Left lung (tissue), 10 donors: ENCODE measurements around the gene CELSR3. TPM values are rescaled to one million over a fixed set of nuclear protein-coding genes. Genes with fewer than 3 reads are reported as not detected.

ENCODE experiments used
- ATAC-seq: fragments of 200-7000 bp; cut with Tn5 transposase; one replicate; pipeline ENCODE4 v1.9.1; 2020; ENCODE audit warnings: moderate library complexity
- DNase-seq, 4 donors: peaks; one replicate each; pipeline ENCODE4 v3.0.0-alpha.2; 2013 to 2020
- H3K27ac ChIP-seq, 2 donors: fragments of 200-600 bp; sonication (generic) in 1 of 2; one replicate each; pipeline versions ENCODE4 v1.5.0 to v1.8.0; 2020 to 2021
- H3K27me3 ChIP-seq, 2 donors: fragments of 200-600 bp; sonication (generic) in 1 of 2; one replicate each; pipeline versions ENCODE4 v1.5.0 to v1.8.0; 2020 to 2021
- H3K36me3 ChIP-seq, 2 donors: fragments of 200-600 bp; sonication (generic) in 1 of 2; one replicate each; pipeline versions ENCODE4 v1.5.0 to v1.8.0; 2020 to 2021
- H3K4me1 ChIP-seq, 2 donors: fragments of 200-600 bp; one replicate each; pipeline ENCODE4 v1.8.0; 2021
- H3K4me3 ChIP-seq, 2 donors: fragments of 200-600 bp; sonication (generic) in 1 of 2; one replicate each; pipeline versions ENCODE4 v1.5.0 to v1.8.0; 2020 to 2021; ENCODE audit warnings: mild to moderate bottlenecking in 1 of 2
- H3K9me3 ChIP-seq, 2 donors: fragments of 200-600 bp; sonication (generic) in 1 of 2; one replicate each; pipeline versions ENCODE4 v1.5.0 to v1.8.0; 2020 to 2021
- CTCF ChIP-seq, 2 donors: fragments of 200-600 bp; sonication (generic) in 1 of 2; IDR thresholded peaks; one replicate each; pipeline versions ENCODE4 v1.5.0 to v1.8.0; 2021; ENCODE audit warnings: antibody characterized with exemption in 2 of 2
- intact Hi-C, 2 donors: fragments of 100-400 bp; cut with DNase I; formaldehyde crosslinking; loops; one replicate each; pipeline versions ENCODE4 v1.11.2 to v1.14.2; 2022
- polyA plus RNA-seq, 6 donors: library from polyadenylated mRNA; unstranded; fragments of 120-200 nt; gene quantifications; one replicate each; pipeline ENCODE4 v1.2.1, GENCODE V29; 2013; ENCODE audit not compliant: insufficient read length in 6 of 6
- total RNA-seq, 2 donors: library from RNA; stranded (reverse); fragmentation: NEBNext Ultra II Directional; extraction: Animal tissue kit (Norgen Biotek cat#: 25700); gene quantifications; one replicate each; pipeline ENCODE4 v1.2.1, GENCODE V29; 2021
- donor health status: DM: no; HTN: yes; CAD: no.
- donor health status: DM: no; HTN: no; CAD: no.

The CELSR3 gene
- total and polyA plus RNA-seq, 8 donors: 0.79 to 1.7 (median 0.94) TPM

DNA sequence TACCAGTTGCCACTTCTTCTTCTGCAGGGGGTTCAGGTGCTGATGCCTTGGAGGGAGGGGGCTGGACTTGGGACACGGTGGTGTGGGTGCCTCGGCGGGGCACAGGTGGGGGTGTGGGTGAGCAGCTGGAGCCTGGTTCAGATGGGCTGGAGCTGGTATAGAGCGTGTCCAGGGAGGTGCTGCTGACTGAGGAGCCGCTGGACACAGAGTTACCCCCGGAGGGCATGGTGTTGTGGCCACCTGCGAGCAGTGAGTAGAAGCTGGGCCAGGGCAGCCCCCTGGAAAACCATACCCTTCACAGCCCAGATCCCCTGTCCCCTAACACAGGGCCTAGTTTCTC is 18.8 kb upstream of the CELSR3 start:
- TF ChIP-seq CTCF (IDR thresholded peaks at IDR 0.05): no peak
- Histone ChIP-seq H3K9me3 (no peaks in the 10 kb centered on the region), H3K4me1 (peaks cover 8 to 22% of the 10 kb centered on the region in 2 donors), H3K27me3 (no peaks in the 10 kb centered on the region), H3K36me3 (peaks cover 0 to 44% of the 10 kb centered on the region in 2 donors), H3K4me3 (no peak overlapping the region), H3K27ac (no peak overlapping the region)
- no peak for ATAC-seq
- DNase-seq: no peak
- intact Hi-C loops: no loop called here

- H3K27me3 ChIP-seq: no peaks in the 10 kb centered on the region
- TF ChIP-seq CTCF (IDR thresholded peaks at IDR 0.05): no peak
- intact Hi-C loops: no loop called here
- no peak overlapping the region for H3K27ac ChIP-seq
- no peaks in the 10 kb centered on the region for H3K9me3 ChIP-seq
- no peak for DNase-seq
- ATAC-seq: no peak
- H3K36me3 ChIP-seq: peaks cover 0 to 48% of the 10 kb centered on the region in 2 donors
- H3K4me1 ChIP-seq: peaks cover 8 to 17% of the 10 kb centered on the region in 2 donors
- H3K4me3 ChIP-seq: no peak overlapping the region
These were observed 18.3 kb upstream of the CELSR3 start for GRCh38 chr3:48680811-48681540.

GRCh38 chr3:48679411-48680391 is 17.0 kb upstream of the CELSR3 start:
- H3K27ac ChIP-seq: no peak overlapping the region
- peaks cover 0 to 55% of the 10 kb centered on the region in 2 donors for H3K36me3 ChIP-seq
- TF ChIP-seq CTCF (IDR thresholded peaks at IDR 0.05): no peak
- intact Hi-C loops: no loop called here
- no peaks in the 10 kb centered on the region for H3K9me3 ChIP-seq
- H3K4me3 ChIP-seq: no peak overlapping the region
- H3K27me3 ChIP-seq: no peaks in the 10 kb centered on the region
- H3K4me1 ChIP-seq: peaks cover 6 to 8% of the 10 kb centered on the region in 2 donors
- ATAC-seq: no peak
- DNase-seq: no peak

DNA sequence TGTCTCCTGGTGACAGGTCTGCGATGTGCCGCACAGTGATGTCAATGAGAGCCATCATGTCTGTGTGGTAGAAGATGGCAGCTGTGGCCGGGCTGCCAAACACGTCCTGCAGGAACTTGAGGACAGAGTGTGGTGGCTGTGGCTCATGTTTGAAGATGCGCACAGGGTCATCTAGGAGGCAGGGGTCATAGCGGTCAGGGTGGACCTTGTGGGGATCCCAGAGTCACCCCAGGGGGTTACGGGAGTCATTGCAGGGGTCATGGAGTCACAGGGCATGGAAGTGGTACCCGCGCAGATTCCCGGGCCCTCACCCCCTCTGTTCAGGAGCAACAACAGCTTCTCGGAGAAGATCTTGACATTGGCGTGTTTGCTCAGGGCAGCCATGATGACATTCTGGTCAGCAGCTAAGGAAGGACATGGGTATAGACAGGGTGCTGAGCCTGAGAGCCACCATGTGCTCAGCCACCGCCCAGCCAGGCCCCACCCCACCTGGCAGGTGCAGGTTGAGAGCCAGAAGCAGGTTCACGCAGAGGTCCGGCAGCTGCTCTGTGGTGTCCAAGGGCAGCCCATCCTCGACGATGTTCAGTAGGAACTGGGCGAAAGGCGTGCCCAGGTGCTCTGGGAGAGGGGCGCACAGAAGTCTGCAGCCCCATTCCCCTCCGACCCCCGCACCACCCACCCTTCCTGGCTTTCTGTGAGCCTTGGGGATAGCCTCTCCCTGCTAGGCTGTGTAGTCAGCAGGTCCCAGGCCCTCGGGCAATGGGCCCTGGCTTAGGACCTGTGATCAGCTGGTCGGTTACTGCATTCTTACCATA is 16.1 kb upstream of the CELSR3 start:
- TF ChIP-seq CTCF (IDR thresholded peaks at IDR 0.05): no peak
- Histone ChIP-seq H3K27ac (no peak overlapping the region), H3K9me3 (no peaks in the 10 kb centered on the region), H3K4me3 (no peak overlapping the region), H3K36me3 (peaks cover 0 to 64% of the 10 kb centered on the region in 2 donors), H3K27me3 (no peaks in the 10 kb centered on the region), H3K4me1 (no peaks in the 10 kb centered on the region)
- DNase-seq (no peak), ATAC-seq (no peak)
- intact Hi-C loops: no loop called here
